NCI-H2196 (cell line): Measurements from ENCODE around the gene PRB4.
"Not testable (repeated sequence)": the region's sequence is repeated elsewhere in the genome, so short reads cannot be mapped to it uniquely, and the experiment has no call there.

Experiments used
- DNase-seq: peaks from one replicate; lab custom pipeline; 2025; ENCODE audit not compliant: unreplicated experiment; lab: John Stamatoyannopoulos, UW

The PRB4 gene

GRCh38 chr12:11310336-11310735 is at the start of gene PRB4:
Gene PRB4, minus strand, starts transcription at chr12:11310436. Its CDS starts 38 bp downstream, at chr12:11310398.
- DNase-seq = no peak

GRCh38 chr12:11351736-11352135 is 41.5 kb upstream of the PRB4 start:
- not testable (repeated sequence) for DNase-seq

DNA sequence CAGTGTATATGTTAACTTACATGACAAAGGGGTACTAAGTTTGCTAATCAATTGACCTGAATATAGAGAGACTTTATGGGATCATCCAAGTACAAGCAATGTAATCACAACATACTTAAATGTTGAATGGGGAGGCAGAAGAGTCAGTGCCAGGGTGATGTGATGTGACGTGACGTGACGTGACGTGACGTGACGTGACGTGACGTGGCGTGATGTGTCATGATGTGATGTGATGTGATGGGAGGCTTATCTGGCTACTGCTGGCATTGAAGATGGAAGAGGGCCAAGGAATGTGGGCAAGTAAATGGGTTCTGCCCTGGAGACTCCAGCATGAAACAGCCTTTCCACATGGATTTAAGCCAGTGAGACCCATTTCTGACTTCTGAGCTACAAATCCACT is 38.2 kb upstream of the PRB4 start:
- DNase-seq = no peak

DNA sequence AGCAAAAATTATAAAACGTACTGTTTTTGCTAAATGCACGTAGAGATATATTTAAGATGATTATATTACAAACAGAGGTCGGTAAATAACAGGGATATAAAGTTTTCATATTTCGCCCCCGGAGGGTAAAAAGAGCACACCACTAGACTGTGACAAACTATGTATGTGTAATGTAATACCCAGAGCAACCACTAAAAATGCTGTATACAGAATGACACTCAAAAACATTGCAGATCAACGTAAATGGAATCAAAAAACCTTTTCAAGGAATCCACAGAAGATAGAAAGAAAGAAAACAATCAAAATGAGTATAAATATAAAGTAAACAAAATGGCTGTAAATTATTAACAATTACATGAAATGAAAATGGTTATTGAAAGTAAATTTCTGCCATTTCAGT is 37.6 kb upstream of the PRB4 start:
- DNase-seq = no peak

- no peak for DNase-seq
Observed at GRCh38 chr12:11344500-11344899, 34.3 kb upstream of the PRB4 start.

- no peak for DNase-seq
Observed at GRCh38 chr12:11324426-11324825, 14.2 kb upstream of the PRB4 start.

- no peak for DNase-seq
Observed at GRCh38 chr12:11321980-11322379, 11.7 kb upstream of the PRB4 start.

- DNase-seq = no peak
Observed at GRCh38 chr12:11307143-11307542, 3.1 kb downstream of the PRB4 start.

DNA sequence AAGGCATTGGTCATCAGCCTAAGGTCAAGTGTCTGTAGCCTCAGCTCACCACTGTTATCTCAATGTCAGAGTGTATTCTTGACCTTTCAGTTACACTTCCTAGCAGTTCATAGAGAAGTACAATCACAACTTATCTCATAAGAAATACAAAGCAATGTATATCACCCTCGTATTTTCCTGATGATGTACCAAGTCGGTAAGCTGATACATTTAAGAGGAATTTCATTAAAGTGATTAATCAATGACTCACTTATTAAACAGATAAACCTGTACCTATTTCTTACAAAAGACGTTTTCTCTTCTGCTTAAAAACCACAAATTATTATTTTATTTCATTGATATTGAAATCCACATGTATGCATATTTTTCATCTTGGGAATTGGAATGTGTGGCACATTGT is 36.8 kb downstream of the PRB4 start:
- DNase-seq = no peak

DNA sequence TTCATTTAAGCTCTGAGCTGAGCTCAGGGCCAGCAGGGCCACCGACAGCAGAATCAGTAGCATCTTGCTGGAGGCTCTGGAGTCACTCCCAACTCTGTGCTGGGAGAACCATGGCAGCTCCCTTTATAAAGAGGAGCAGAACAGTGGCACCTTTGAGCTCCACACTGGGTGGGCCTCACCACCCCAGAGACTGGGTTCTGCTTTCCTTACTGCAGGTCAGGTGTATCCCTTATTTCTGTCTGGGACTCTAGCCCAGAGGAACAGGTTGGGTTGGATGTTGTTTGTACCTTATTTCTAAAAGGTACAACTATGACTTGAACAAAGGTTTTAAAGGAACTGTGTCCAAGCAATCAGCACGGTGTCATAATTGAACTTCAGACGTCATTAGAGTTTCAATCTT is 40.6 kb downstream of the PRB4 start, which contains the start of gene PRB3:
TSS of gene PRB3 (minus strand) at position 101 of the 400 bp plus-strand sequence. CDS start at position 63, 38 bp downstream.
- DNase-seq = no peak

DNA sequence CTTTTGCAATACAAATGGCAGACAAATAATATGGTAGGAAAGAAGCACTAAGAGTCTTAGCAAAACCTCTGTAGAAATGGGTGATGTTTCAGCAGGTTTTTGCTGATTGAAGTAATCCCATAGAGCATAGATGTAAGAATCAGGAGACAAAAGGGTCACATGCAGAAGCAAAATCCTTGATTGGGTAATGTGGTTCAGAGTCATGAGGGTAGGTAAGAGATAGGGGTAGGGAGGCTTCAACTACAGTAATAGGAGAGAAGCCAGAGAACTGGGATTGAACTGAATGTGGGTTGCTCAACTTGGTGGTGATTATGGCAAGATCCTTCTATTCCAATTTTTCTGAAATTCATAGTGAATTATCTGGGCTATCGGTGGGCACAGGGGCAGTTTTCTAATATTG is 45.7 kb downstream of the PRB4 start:
- no peak for DNase-seq
